CD4-positive, alpha-beta T cell treated with Interleukin-4 for 1 hour (primary cell): ENCODE data around the gene IKBKG.
"Not testable (repeated sequence)": the region's sequence is repeated elsewhere in the genome, so short reads cannot be mapped to it uniquely, and the experiment has no call there.

Source experiments
- DNase-seq, 2 donors: peaks; one replicate each; pipeline ENCODE4 v3.0.0-alpha.2; 2020 to 2022

IKBKG gene

DNA sequence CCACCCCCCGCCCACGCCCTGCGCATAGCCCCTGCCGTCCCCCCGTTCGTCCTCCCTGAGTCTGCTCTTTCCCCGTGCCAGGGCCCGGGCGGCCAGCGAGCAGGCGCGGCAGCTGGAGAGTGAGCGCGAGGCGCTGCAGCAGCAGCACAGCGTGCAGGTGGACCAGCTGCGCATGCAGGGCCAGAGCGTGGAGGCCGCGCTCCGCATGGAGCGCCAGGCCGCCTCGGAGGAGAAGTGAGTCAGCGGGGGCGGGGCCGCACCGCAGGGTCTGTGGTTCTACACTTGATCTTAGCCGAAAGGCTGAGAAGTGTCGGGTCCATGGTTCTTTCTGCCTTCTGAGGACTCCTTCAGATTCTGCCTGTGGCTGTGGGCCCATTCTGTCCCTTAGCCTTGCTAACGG lies 12.9 kb downstream of the IKBKG start:
- not testable (repeated sequence) for DNase-seq

DNA sequence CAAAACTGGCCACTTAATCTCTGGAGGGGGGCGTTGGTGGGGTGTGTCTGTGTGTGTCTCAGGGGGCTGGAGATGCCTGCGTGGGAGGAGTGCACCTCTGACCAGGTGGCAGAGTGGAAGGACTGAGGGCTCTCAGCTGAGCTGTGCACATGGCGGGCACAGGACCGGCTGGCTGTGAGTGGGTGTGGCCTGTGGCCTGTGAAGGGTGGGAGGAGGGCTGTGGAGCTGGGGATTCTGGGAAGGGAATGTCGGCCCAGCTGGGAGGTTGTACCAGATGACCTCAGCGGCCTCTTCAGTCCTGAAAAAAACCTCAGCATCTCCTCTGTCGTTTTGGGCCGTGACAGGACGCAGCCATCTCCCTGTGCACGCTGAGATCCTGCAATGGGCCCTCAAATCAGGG lies 14.9 kb downstream of the IKBKG start:
- not testable (repeated sequence) for DNase-seq

DNA sequence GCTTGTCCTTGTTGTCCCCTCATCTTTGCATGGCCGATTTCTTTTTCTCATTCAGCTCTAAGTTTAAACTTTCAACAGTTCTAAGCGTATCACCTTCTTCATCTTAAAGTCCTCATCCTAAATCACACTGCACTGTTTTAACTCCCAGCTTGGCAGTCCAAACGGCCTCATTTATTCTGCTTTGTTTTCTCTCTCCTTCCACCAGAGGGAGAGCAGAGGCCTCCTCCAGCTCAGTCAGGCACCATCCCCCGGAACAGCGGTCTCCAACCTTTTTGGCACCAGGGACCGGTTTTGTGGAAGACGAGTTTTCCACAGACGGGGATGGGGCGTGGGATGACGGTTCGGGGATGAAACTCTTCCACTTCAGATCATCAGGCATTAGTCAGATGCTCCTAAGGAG lies 22.9 kb downstream of the IKBKG start:
- DNase-seq: not testable (repeated sequence)

DNA sequence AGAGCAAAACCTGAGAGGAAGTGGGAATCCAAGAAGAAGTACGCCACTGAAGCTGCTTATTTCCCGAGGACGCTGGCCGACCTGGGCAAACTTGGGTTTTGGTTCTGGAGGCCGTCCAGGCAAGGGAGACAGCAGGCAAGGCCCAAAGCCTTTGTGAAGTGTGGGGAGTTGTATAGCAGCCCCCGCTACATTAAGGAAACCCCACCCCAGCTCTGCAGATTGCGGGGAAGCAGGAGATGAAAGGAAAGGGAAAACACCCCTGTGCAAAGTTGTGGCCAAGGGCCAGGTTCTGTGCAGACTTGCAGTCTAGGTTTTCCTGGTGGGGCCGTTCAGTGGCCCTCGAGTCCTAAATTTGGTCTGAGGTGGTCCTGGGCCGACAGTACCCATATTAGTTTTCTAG lies 25.6 kb downstream of the IKBKG start:
- not testable (repeated sequence) for DNase-seq

DNA sequence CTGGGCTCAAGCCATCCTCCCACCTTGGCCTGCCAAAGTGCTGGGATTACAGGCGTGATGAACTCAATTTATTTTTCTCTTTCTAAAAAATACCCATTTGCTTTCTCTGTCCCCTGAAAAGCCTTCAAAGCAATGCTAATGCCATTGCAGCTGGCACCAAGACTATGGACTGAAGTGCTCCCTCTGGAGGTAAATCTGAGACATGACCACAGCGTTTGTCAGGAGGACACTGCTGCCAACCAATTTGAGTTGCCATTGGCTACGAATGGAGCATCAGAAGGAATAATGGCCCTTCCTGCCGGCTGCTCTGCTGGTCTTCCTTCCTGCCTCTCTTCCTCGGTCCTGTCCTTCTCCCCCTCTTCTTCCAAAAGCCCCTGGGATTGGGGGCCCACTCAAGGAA lies 27.7 kb downstream of the IKBKG start:
- DNase-seq: not testable (repeated sequence)

DNA sequence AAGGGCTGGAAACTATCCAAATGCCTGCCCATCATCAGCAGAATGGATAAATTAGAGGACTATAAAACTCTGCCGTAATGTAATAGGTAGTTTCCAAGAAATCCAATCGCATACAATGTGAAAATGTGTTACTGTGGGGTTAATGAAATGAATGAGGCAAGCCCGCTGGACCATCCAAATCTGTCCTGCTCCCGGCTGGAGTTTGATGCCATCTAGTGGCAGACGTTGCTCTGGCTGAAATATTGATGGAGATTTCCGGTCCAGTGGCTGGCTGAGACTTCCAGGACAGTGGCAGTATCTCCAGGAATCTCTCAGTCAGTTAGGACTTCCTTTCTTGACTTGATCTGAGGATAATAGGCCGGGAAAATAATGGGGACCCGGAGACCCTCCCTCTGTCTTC lies 35.6 kb downstream of the IKBKG start:
- not testable (repeated sequence) for DNase-seq

DNA sequence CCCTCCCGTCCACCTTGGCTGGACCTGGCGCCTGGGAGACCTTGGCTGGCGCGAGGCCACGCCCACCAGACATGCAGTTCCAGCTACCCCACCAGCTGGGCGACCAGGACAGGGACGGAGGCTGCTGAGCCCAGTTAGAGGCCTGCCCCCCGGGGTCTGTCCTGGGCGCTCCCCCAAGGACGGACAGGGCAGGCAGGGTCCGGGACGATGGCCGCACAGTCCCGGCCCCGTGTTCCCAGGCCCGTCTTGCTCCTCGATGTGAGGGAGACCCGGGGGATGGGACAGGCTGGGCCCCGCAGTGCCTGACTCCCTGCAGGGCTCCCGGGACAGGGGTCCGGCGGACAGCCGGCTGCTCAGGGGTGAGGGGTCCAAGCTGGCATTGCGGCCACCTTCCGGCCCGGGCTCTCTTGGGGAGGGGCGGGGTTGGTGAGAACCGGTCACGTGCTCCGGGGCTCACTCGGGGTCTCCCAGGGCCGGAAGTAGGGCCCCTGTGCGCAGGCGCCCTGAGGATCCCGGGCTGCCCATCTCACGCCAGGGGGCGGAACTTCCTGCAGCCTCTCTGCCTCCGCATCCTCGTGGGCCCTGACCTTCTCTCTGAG lies 37.3 kb downstream of the IKBKG start, which contains the start of gene CTAG1A:
Gene CTAG1A, plus strand, starts transcription at position 549 of the 599 bp plus-strand sequence. CDS start 74 bp downstream, outside the sequence.
- DNase-seq: not testable (repeated sequence)

DNA sequence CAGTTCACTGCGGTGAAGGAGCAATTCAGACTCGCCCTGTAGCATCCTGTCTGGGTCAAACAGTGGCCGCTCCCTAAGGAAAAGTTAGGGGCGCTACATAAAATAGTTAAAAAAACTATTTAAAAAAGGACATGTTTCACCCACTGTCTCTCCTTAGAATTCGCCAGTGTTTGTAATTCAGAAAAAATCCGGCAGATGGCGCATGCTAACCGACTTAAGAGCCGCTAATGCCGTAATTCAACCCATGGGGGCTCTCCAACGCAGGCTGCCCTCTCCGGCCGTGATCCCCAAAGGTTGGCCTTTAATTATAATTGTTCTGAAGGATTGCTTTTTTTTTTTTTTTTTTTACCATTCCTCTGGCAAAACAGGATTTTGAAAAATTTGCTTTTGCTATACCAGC lies 43.0 kb downstream of the IKBKG start:
- not testable (repeated sequence) for DNase-seq

DNA sequence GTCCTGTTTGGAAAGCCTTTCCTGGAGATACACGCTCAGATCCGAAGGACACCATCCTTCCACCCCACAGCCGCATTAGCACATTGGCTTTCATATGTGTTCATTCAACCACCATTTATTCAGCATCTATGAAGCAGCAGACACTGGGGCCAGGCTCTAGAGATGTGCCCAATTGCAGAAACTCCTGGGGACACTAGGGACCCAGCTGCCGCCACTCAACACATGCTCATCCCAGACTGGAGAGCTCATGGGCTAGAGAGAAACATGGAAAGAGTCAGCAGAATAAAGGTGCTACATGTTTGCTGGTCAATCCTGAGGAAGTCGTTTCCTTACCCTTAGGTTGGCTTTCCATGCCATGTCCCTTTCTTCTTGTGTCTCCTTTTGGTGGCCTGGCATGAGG lies 45.1 kb downstream of the IKBKG start:
- no peak for DNase-seq

DNA sequence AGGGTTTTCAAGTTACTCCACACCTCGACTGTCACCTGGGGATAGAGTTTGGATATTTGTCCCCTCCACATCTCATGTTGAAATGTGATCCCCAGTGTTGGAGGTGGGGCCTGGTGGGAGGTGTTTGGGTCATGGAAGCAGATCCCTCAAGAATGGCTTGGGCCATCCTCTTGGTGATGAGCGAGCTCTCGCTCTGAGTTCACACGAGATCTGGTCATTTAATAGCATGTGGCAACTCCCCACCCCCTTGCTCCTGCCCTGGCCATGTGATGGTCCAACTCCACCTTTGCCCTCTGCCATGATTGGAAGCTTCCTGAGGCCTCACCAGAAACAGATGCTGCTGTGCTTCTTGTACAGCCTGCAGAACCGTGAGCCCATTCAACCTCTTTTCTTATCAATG lies 45.8 kb downstream of the IKBKG start:
- no peak for DNase-seq

DNA sequence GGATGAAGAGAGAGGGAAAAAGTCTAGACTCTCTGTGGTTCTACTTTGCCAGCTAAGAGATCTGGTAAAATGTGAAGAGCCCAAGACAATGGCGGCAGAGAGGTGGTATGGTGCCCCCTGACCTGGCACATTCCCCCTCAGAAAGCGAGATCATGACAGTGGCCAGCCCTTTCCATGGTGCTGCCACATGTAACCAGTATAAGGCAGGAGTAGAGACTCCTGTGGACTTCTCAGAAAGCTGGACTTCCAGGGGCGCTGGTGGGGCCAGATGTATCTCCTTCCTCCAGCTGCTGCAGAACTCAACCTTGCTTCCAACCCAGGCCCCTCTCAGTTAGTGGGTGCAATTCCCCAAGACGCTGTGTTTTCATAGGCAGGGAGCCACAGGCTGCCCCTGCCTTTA lies 47.1 kb downstream of the IKBKG start:
- DNase-seq: no peak

DNA sequence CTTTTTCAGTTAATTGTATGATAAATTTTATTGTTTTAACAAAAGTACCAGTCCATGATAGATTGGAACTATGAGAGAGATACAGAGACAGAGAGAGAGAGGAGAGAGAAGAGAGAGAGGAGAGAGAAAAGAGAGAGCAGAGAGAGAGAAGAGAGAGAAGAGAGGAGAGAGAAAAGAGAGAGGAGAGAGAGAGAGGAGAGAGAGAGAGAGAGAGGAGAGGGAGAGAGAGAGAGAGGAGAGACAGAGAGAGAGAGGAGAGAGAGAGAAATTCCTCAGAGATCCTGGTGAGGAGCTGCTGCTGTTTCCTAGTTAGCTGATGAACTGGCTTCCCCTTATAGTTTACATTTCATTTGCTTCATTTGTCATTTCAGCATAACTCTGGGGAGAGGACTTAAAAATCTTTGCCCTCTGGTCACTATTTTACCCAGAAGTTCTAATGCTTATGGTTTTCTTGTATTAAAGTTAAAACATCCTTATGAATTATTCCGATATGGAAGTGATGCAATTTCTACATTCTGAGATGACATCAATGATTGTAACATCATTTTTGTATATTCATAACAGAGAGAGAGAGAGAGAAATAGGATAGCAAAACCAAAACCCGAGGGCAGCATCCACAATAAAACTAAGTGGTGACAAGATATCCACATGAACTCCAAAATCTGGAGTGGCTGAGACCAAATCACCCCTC lies 48.3 kb downstream of the IKBKG start:
- DNase-seq: no peak

DNA sequence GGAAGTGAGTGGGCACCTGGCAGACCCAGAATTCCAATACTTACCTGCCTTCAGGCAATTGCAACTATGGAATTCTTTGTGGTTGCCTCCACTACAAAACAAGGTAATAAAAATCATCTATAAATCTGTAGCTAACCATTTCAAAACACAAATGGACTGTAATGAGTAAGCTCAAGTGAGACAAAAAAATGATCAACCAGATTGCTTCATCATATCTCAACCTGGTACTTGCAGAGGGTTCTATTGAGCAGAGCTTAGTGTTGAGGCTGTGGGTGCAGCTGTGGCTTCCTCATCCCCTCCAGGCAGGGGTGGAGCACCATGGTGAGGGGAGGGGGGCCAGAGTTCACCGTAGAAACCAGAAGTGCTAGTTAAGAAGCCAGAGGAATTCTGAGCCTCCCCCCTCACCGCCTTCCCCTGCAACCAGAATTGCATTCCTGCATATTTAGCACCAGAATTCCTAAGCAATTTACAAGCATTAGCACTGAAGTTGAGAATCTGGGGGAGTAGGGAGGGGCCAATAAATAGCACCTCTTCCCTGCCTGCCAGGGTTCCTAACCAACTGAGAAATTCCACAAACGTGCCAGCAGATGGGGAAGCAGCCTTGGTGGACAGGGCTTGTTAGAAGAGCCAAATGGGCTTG lies 49.0 kb downstream of the IKBKG start:
- no peak for DNase-seq

DNA sequence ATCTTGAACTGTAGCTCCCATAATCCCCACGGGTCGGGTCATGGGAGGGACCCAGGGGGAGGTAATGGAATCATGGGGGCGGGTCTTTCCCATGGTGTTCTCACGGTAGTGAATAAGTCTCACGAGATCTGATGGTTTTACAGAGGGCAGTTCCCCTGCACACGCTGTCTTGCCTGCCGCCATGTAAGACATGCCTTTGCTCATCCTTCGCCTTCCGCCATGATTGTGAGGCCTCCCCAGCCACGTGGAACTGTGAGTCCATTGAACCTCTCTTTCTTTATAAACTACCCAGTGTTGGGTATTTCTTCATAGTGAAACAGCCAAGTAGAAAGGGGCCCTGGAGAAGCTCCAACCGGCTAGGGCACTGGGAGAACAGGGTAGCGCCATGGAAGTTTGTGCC lies 49.8 kb downstream of the IKBKG start:
- DNase-seq: no peak

DNA sequence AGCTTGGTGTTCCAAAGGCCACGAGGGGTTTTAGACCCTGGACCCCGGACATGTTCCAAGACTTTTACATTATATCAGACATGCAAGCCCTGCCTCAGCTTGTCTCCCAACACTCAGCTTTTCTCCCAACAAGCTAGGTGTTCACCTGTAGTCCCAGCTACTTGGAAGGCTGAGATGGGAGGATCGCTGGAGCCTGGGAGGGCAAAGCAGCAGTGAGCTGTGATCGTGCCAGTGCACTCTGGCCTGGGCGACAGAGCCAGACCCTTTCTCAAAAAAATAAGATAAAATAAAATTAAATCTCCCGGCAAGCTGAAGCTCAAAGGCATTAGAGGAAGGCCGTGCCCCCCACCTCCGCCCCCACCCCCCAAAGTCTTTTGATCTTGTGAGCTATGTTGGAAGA lies 51.2 kb downstream of the IKBKG start:
- DNase-seq: no peak

DNA sequence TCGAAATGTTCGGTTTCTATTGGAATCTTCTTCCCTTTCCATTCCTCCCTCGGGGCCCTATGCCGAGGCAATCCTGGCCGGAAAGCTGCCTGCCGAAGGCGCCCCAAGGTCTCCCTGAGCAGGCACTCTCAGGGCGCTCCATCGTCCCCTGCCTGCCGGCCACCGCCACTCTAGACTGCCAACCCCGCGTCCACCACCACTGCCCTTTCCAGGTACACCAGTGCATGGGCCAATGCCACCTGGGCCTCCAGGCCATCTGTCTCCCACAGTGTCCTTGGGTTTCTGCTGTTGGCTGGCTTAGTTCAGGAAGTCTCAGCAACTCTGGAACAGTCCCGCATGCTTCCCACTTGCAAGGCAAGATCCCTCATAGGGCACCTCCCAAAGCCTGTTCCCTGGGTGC lies 52.1 kb downstream of the IKBKG start:
- DNase-seq: no peak

DNA sequence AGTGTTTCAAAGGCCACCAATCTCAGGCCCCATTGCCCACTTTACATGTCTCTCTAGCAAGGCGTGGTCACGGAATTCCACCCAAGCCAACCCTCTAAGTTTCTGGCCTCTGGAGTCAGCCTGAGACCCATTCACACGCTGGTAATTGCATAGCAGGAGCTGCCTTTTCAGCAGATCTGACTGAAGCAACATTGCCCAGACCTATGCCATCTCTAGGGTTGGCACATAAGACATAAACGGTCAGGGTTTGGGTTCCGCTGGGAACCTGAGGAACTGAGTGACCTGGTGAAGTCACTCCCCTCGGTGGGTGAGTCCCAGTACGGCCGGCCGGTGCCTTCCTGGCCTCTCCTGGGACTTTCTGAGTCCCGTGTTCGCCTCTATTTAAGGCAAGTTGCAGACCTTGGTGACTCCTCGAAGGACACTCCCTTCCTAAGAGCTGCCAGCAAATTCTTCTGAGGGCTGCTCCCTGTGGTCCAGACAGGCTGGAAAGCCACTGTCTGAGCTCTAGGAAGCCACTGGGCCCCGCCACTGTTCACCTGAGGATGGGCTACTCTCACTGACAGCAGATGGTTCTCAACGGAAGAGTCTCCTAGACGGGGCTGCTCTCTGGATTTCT lies 53.4 kb downstream of the IKBKG start:
- DNase-seq: no peak

DNA sequence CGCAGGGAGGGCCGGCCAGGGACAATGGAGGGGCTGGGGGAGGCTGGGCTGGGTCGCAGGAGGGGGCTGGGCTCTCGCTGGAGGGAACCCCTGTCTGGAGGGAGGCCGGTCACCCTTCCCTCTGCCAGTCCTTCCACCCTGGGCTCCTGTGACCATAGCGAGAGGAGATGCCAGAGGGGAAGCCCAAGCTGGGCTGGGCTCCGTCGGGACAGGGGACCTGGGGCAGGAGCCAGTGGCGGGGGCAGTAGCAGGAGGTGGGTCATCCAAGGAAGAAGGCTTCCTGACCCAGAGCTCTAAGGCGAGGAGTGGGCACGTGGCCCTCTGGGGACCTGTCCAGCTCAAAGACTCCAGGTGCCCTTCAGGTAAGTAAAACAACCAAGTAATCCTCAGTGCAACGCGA lies 54.8 kb downstream of the IKBKG start:
- DNase-seq: no peak

DNA sequence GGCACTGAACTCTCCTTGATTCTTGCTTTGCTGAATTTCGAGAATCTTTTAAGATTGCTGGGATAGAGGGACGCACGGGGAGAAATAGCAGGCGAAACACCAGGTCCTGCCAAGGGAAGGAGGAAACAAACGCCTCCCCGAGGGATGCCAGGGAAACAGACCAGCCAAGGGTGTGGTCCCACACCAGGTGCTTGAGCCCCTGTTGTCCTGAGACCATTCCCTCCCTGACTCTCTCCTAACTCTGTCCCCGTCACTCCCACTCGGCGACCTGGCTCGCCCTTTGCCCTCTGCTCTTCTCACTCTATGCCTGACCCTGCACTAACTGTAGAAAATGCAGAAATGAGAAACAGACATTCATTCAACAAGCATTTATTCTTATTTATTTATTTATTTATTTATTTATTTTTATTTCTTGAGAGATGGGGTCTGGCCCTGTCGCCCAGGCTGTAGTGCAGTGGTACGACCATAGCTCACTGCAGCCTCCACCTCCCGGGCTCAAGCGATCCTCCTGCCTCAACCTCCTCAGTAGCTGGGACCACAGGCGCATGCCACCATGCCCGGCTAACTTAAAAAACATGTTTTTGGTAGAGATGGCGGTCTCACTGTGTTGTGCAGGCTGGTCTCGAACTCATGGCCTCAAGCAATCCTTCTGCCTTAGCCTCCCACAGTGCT lies 55.5 kb downstream of the IKBKG start:
- no peak for DNase-seq

DNA sequence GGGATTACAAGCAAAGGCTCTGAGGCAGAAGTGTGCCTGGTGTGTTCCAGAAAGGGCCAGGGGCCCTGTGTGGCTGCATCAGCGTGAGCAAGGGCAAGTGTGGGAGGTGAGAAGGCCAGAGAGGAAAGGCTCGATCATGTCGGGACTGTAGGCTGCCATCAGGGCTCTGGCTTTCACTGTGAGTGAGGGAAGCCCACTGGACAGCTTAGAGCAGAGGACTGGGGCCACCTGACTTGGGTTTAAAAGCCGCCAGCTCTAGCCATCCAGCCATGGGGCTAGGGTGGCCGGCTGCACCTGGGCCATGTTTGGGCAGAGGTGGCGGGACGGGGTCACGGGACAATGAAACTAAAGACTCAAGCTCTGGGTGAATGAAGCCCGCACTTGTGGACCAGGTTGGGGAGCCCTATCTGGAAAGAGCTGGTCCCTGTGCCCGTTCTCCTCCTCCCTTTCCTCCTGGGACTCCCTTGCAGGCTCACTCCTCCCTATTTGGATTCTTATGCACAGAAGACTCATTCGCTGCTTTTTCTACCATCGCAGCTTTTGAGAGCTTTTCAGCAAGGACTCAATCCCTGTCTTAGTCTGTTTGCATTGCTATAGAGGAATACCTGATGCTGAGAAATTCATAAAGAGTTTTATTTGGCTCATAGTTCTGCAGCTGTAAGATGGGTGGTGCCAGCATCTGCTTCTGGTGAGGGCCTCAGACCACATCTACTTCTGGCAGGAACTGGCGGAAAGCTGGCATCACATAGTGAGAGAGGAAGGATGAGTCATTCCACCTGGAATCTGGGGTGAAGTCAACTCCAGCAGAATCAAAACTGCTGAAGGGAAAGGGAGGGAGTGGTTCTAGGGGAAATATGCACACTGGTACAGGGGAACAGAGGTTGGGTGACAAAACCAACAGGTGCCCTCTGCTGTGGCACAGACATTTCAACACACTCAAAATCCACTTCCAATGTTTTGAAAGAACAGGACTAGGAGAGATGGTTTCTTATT lies 56.3 kb downstream of the IKBKG start:
- no peak for DNase-seq

DNA sequence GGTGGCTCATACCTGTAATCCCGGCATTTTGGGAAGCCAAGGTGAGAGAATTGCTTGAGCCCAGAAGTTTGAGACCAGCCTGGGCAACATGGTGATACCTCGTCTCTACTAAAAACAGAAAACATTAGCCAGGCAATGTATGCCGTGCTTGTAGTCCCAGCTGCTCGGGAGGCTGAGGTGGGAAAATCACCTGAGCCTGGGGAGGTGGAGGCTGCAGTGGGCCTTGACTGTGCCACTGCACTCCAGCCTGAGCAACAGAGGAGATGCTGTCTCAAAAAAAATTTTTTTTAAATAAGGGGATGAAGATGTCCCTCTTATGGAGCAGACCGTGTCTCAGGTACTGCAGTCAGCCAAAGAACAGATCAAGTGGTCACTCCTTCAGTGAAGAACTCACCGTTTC lies 58.1 kb downstream of the IKBKG start:
- DNase-seq: no peak

DNA sequence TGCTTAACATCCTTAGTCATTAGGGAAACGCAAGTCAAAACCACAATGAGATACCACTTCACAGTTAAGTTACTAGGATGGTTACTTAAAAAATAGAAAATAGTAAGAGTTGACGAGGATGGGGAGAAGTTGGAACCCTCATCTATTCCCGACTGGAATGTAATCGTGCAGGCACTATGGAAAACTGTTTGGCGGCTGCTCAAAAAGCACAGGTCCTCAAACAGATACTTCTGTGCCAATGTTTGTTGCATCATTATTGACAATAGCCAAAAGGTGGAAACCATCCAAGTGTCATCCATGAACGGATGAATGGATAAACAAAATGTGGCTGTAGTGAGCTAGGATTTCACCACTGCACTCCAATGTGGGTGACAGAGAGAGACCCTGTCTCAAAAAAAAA lies 60.0 kb downstream of the IKBKG start:
- DNase-seq: no peak
